Stimulated activated memory B cell treated with anti-CD40 and anti-IgM and Interleukin-4, amounts not matched to agents 10 μg/mL and 1 μg/mL and 100 μg/mL, for 72 hours (primary cell): Measurements from ENCODE around the gene RUSF1.
"Not testable (repeated sequence)": the region's sequence is repeated elsewhere in the genome, so short reads cannot be mapped to it uniquely, and the experiment has no call there.

Source experiments
- ATAC-seq: fragments of 150-1000 bp; cut with Tn5 transposase; 2 replicates; pipeline ENCODE4 v1.10.0; 2021
- H3K27ac Mint-ChIP-seq: one replicate; pipeline ENCODE4 v1.8.0; 2022; ENCODE audit warnings: mild to moderate bottlenecking, mixed read lengths
- H3K27me3 Mint-ChIP-seq: one replicate; pipeline ENCODE4 v1.8.0; 2022; ENCODE audit warnings: mixed read lengths
- H3K36me3 Mint-ChIP-seq: one replicate; pipeline ENCODE4 v1.8.0; 2022; ENCODE audit warnings: mixed read lengths
- H3K4me1 Mint-ChIP-seq: one replicate; pipeline ENCODE4 v1.8.0; 2022; ENCODE audit warnings: mixed read lengths
- H3K4me3 Mint-ChIP-seq: one replicate; pipeline ENCODE4 v1.8.0; 2022; ENCODE audit warnings: mild to moderate bottlenecking, moderate library complexity, mixed read lengths
- H3K9me3 Mint-ChIP-seq: one replicate; pipeline ENCODE4 v1.8.0; 2022; ENCODE audit warnings: mixed read lengths

The RUSF1 gene

DNA sequence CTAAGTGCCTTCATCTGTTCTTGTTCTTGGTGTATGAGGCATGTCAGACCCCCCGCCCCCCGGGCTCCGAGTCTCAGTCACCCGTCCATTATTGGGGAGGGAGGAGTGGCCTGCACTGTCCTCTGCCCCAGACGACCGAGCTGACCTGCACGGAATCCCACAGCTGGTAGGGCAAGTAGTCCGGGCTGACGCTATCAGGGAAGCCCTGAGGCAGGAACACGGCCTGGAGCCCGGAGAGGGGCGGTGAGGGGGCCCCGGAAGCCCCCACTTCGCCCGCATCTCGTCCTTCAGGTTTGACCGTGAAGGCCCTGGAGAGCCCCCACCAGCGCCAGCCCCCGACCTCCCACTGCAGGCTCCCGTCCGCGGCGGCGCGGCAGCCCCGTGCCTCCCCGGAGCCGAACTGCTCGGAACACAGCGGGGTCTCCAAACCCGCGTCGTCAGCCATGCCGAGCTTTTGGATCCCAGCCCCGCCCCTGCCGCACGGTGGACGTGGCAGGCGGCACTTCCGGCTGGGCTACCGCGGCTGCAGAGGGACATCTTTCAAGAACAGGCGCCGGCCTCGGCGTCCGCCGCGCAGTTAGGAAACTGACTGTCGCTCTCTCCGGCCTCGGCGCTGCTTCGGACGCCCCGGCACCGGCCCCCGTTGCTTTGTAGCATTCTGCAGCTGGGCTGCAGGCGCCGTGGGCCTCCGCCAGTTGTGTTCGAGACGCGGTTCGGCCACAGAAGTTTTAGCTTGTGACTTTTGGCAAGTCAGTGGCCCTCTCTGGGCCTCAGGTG is at the start of gene RUSF1:
Gene RUSF1, minus strand, starts transcription at position 463 of the 777 bp plus-strand sequence. Its CDS starts 18 bp downstream, at position 445.
- Mint-ChIP-seq H3K4me3 (peak within 1 kb of the TSS; percentile 87), H3K4me1 (peaks cover 44% of the 10 kb centered on the region), H3K36me3 (peaks cover 6% of the 10 kb centered on the region), H3K27ac (peak within 1 kb of the TSS; percentile 97), H3K9me3 (no peaks in the 10 kb centered on the region), H3K27me3 (no peaks in the 10 kb centered on the region)
- ATAC-seq, result peak; percentile 95

DNA sequence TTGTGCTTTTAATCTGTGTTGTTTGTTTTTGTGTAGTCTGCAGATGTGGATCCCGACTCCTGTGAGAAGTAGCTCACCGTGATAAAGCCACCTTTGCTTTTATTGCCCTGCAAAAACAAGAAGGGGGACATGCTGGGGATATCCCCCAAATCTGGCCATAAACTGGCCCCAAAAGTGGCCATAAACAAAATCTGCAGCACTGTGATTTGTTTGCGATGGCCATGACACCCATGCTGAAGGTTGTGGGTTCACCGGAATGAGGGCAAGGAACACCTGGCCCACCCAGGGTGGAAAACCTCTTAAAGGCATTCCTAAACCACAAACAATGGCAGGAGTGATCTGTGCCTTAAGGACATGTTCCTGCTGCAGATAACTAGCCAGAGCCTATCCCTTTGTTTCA is 34.6 kb upstream of the RUSF1 start:
- no peak for ATAC-seq
- H3K36me3 Mint-ChIP-seq, result peaks cover 14% of the 10 kb centered on the region
- no peak overlapping the region for H3K4me3 Mint-ChIP-seq
- H3K27me3 Mint-ChIP-seq, result peaks cover 37% of the 10 kb centered on the region
- peaks cover 16% of the 10 kb centered on the region for H3K9me3 Mint-ChIP-seq
- peaks cover 6% of the 10 kb centered on the region for H3K4me1 Mint-ChIP-seq
- no peak overlapping the region for H3K27ac Mint-ChIP-seq

DNA sequence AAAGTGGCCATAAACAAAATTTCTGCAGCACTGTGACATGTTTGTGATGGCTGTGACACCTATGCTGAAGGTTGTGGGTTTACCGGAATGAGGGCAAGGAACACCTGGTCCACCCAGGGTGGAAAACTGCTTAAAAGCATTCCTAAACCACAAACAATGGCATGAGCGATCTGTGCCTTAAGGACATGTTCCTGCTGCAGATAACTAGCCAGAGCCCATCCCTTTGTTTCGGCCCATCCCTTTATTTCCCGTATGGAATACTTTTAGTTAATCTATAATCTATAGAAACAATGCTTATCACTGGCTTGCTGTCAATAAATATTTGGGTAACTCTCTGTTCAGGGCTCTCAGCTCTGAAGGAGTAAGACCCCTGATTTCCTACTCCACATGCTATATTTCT is 31.6 kb upstream of the RUSF1 start:
- peaks cover 41% of the 10 kb centered on the region for H3K27me3 Mint-ChIP-seq
- not testable (repeated sequence) for H3K4me3 Mint-ChIP-seq, H3K27ac Mint-ChIP-seq, H3K4me1 Mint-ChIP-seq, ATAC-seq
- peaks cover 16% of the 10 kb centered on the region for H3K9me3 Mint-ChIP-seq
- peaks cover 14% of the 10 kb centered on the region for H3K36me3 Mint-ChIP-seq

- not testable (repeated sequence) for ATAC-seq, H3K27ac Mint-ChIP-seq, H3K4me1 Mint-ChIP-seq, H3K4me3 Mint-ChIP-seq
- Mint-ChIP-seq H3K27me3 (peaks cover 41% of the 10 kb centered on the region), H3K9me3 (peaks cover 13% of the 10 kb centered on the region), H3K36me3 (peaks cover 14% of the 10 kb centered on the region)
These were observed 30.0 kb upstream of the RUSF1 start for GRCh38 chr16:31538243-31538598.

- Mint-ChIP-seq H3K4me3 (peak overlapping the region; percentile 66), H3K9me3 (peaks cover 13% of the 10 kb centered on the region), H3K27me3 (peaks cover 41% of the 10 kb centered on the region), H3K4me1 (peaks cover 10% of the 10 kb centered on the region), H3K27ac (peak overlapping the region; percentile 48), H3K36me3 (peaks cover 14% of the 10 kb centered on the region)
- peak; percentile 45 for ATAC-seq
These were observed 29.4 kb upstream of the RUSF1 start for GRCh38 chr16:31537362-31538242.

GRCh38 chr16:31536804-31537361 is 28.7 kb upstream of the RUSF1 start:
- H3K36me3 Mint-ChIP-seq, result peaks cover 9% of the 10 kb centered on the region
- H3K4me1 Mint-ChIP-seq, result peaks cover 10% of the 10 kb centered on the region
- H3K27me3 Mint-ChIP-seq, result peaks cover 41% of the 10 kb centered on the region
- peaks cover 9% of the 10 kb centered on the region for H3K9me3 Mint-ChIP-seq
- H3K27ac Mint-ChIP-seq, result no peak overlapping the region
- no peak overlapping the region for H3K4me3 Mint-ChIP-seq
- ATAC-seq, result no peak

GRCh38 chr16:31535737-31536136 is 27.5 kb upstream of the RUSF1 start:
- Mint-ChIP-seq H3K27ac (no peak overlapping the region), H3K9me3 (peaks cover 9% of the 10 kb centered on the region), H3K4me3 (no peak overlapping the region), H3K4me1 (peaks cover 10% of the 10 kb centered on the region), H3K27me3 (peaks cover 35% of the 10 kb centered on the region), H3K36me3 (peaks cover 9% of the 10 kb centered on the region)
- no peak for ATAC-seq

- ATAC-seq, result no peak
- H3K27me3 Mint-ChIP-seq, result peaks cover 20% of the 10 kb centered on the region
- H3K36me3 Mint-ChIP-seq, result no peaks in the 10 kb centered on the region
- H3K9me3 Mint-ChIP-seq, result no peaks in the 10 kb centered on the region
- H3K4me3 Mint-ChIP-seq, result no peak overlapping the region
- peaks cover 15% of the 10 kb centered on the region for H3K4me1 Mint-ChIP-seq
- no peak overlapping the region for H3K27ac Mint-ChIP-seq
These were observed 24.7 kb upstream of the RUSF1 start for GRCh38 chr16:31532896-31533295.

DNA sequence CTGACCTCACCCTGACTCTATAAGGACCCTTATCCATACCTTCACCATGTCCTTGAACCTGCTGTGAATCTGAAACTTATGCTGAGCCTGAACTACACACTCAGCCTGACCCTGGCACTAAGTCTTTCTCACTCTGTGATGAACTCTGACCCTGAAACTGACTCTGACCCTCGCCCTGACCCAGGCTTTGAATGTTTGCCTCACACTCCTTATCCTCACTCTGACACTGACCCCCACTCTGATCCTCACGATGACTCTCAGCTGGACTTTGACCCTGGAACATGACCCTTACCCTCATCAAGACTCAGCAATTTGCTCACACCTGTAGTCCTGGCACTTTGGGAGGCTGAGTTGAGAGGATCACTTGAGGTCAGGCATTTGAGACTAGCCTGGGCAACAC is 23.9 kb upstream of the RUSF1 start:
- no peaks in the 10 kb centered on the region for H3K36me3 Mint-ChIP-seq
- H3K4me3 Mint-ChIP-seq, result no peak overlapping the region
- ATAC-seq, result no peak

GRCh38 chr16:31531096-31531495 is 22.9 kb upstream of the RUSF1 start:
- H3K36me3 Mint-ChIP-seq, result no peaks in the 10 kb centered on the region
- no peak overlapping the region for H3K27ac Mint-ChIP-seq

More for the DNA sequence above, 23.9 kb upstream of the RUSF1 start:
- H3K9me3 Mint-ChIP-seq, result no peaks in the 10 kb centered on the region
- peaks cover 19% of the 10 kb centered on the region for H3K27me3 Mint-ChIP-seq
- H3K4me1 Mint-ChIP-seq, result peaks cover 14% of the 10 kb centered on the region
- H3K27ac Mint-ChIP-seq, result no peak overlapping the region

DNA sequence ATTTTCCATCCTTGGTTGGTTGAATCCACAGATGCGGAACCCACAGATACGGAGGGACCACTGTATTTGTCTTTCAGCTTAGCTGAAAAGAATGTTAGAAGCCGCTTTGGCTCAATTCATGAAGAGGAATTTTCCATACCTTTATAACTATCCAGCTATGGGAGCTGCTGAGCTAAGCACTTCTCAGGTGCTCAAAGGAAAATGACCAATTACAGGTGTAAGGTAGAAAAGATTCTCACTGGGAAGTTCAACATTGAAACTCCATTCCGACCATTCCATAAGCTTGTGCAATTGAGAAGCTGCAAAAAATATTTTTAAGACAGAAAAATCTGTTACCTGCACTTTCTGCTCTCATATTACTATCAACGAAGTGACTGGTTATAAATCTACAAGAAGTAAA is 22.2 kb upstream of the RUSF1 start:
- H3K4me3 Mint-ChIP-seq, result no peak overlapping the region

More at GRCh38 chr16:31531096-31531495, 22.9 kb upstream of the RUSF1 start:
- Mint-ChIP-seq H3K4me3 (no peak overlapping the region), H3K4me1 (peaks cover 14% of the 10 kb centered on the region), H3K9me3 (no peaks in the 10 kb centered on the region), H3K27me3 (peaks cover 19% of the 10 kb centered on the region)
- no peak for ATAC-seq

GRCh38 chr16:31529937-31530312 is 21.7 kb upstream of the RUSF1 start:
- Mint-ChIP-seq H3K4me1 (peaks cover 14% of the 10 kb centered on the region), H3K27ac (no peak overlapping the region), H3K27me3 (peaks cover 19% of the 10 kb centered on the region), H3K36me3 (no peaks in the 10 kb centered on the region), H3K4me3 (peak overlapping the region; percentile 23), H3K9me3 (no peaks in the 10 kb centered on the region)
- ATAC-seq, result peak; percentile 66

More for the DNA sequence above, 22.2 kb upstream of the RUSF1 start:
- peaks cover 19% of the 10 kb centered on the region for H3K27me3 Mint-ChIP-seq
- H3K36me3 Mint-ChIP-seq, result no peaks in the 10 kb centered on the region
- no peak for ATAC-seq
- no peaks in the 10 kb centered on the region for H3K9me3 Mint-ChIP-seq
- H3K27ac Mint-ChIP-seq, result no peak overlapping the region
- peaks cover 14% of the 10 kb centered on the region for H3K4me1 Mint-ChIP-seq

- peak; percentile 35 for ATAC-seq
- Mint-ChIP-seq H3K27me3 (peaks cover 19% of the 10 kb centered on the region), H3K36me3 (no peaks in the 10 kb centered on the region), H3K4me3 (peak overlapping the region; percentile 23), H3K27ac (no peak overlapping the region), H3K4me1 (peaks cover 14% of the 10 kb centered on the region), H3K9me3 (no peaks in the 10 kb centered on the region)
These were observed 21.1 kb upstream of the RUSF1 start for GRCh38 chr16:31529108-31529936.

GRCh38 chr16:31528523-31529107 is 20.4 kb upstream of the RUSF1 start:
- no peaks in the 10 kb centered on the region for H3K9me3 Mint-ChIP-seq
- no peak for ATAC-seq
- H3K4me1 Mint-ChIP-seq, result peaks cover 14% of the 10 kb centered on the region
- no peak overlapping the region for H3K4me3 Mint-ChIP-seq
- no peak overlapping the region for H3K27ac Mint-ChIP-seq
- peaks cover 19% of the 10 kb centered on the region for H3K27me3 Mint-ChIP-seq
- H3K36me3 Mint-ChIP-seq, result no peaks in the 10 kb centered on the region
